ENCODE measurements around the gene DNAH9. TPM values are rescaled to one million over a fixed set of nuclear protein-coding genes. Genes with fewer than 3 reads are reported as not detected.

The DNAH9 gene
- total RNA-seq, 1 donor from 2014 or later = 0.08 TPM

DNA sequence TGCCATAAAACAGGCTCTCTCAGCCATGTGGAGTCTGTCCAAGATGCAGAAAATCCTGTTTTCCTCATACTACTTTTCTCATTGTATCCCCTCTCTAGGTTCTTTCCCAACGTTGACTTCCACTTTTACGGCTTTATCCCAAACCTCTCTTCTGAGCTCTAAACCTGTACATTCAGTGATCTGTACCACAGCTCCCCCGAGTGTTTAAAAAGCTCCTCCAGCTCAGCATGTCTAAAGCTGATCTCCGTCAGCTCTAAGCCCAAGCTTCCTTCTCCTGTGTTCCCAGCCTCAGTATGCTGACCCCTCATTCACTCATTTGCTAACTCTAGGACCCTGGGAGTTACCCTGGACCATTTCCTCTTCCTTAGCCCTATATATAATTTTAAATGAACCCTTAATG, 144.6 kb downstream of the DNAH9 start:
- Histone ChIP-seq H3K36me3 (no peaks in the 10 kb centered on the region), H3K27me3 (ENCODE audit: low read depth) (peaks cover 11% of the 10 kb centered on the region), H3K4me1 (no peaks in the 10 kb centered on the region), H3K9me3 (replicated peaks) (peaks cover 24% of the 10 kb centered on the region), H3K27ac (replicated peaks) (no peak overlapping the region), H3K4me3 (no peak overlapping the region)
- TF ChIP-seq, protein P1, sequence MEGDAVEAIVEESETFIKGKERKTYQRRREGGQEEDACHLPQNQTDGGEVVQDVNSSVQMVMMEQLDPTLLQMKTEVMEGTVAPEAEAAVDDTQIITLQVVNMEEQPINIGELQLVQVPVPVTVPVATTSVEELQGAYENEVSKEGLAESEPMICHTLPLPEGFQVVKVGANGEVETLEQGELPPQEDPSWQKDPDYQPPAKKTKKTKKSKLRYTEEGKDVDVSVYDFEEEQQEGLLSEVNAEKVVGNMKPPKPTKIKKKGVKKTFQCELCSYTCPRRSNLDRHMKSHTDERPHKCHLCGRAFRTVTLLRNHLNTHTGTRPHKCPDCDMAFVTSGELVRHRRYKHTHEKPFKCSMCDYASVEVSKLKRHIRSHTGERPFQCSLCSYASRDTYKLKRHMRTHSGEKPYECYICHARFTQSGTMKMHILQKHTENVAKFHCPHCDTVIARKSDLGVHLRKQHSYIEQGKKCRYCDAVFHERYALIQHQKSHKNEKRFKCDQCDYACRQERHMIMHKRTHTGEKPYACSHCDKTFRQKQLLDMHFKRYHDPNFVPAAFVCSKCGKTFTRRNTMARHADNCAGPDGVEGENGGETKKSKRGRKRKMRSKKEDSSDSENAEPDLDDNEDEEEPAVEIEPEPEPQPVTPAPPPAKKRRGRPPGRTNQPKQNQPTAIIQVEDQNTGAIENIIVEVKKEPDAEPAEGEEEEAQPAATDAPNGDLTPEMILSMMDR (IDR thresholded peaks at IDR 0.05; ENCODE audit: borderline replicate concordance) = peak; percentile 23
- intact Hi-C loops (cut with micrococcal nuclease) = no loop called here
- DNase-seq = no peak

- TF ChIP-seq, protein P1 (IDR thresholded peaks at IDR 0.05; ENCODE audit: borderline replicate concordance) = no peak
Observed at GRCh38 chr17:11744696-11745095, 146.4 kb downstream of the DNAH9 start.

GRCh38 chr17:11747441-11747840, 149.2 kb downstream of the DNAH9 start:
- Histone ChIP-seq H3K9me3 (replicated peaks) (peaks cover 29% of the 10 kb centered on the region), H3K4me1 (no peaks in the 10 kb centered on the region), H3K4me3 (no peak overlapping the region), H3K27ac (replicated peaks) (no peak overlapping the region), H3K27me3 (ENCODE audit: low read depth) (peaks cover 6% of the 10 kb centered on the region), H3K36me3 (no peaks in the 10 kb centered on the region)
- DNase-seq = no peak
- TF ChIP-seq, protein P1 (IDR thresholded peaks at IDR 0.05; ENCODE audit: borderline replicate concordance) = no peak
- intact Hi-C loops (cut with micrococcal nuclease) = no loop called here

More at GRCh38 chr17:11744696-11745095, 146.4 kb downstream of the DNAH9 start:
- intact Hi-C loops (cut with micrococcal nuclease) = no loop called here
- Histone ChIP-seq H3K27ac (replicated peaks) (no peak overlapping the region), H3K36me3 (no peaks in the 10 kb centered on the region), H3K9me3 (replicated peaks) (peaks cover 29% of the 10 kb centered on the region), H3K4me3 (no peak overlapping the region), H3K4me1 (no peaks in the 10 kb centered on the region), H3K27me3 (ENCODE audit: low read depth) (peaks cover 6% of the 10 kb centered on the region)
- no peak for DNase-seq

- H3K4me1 ChIP-seq = no peaks in the 10 kb centered on the region
- no peak for DNase-seq
- no peak overlapping the region for H3K4me3 ChIP-seq
- intact Hi-C loops (cut with micrococcal nuclease) = no loop called here
- no peaks in the 10 kb centered on the region for H3K36me3 ChIP-seq
- no peak overlapping the region for H3K27ac ChIP-seq (replicated peaks)
- TF ChIP-seq, protein P1 (IDR thresholded peaks at IDR 0.05; ENCODE audit: borderline replicate concordance) = no peak
- peaks cover 18% of the 10 kb centered on the region for H3K9me3 ChIP-seq (replicated peaks)
- H3K27me3 ChIP-seq (ENCODE audit: low read depth) = peaks cover 1% of the 10 kb centered on the region
Observed at GRCh38 chr17:11757815-11758214, 159.5 kb downstream of the DNAH9 start.

DNA sequence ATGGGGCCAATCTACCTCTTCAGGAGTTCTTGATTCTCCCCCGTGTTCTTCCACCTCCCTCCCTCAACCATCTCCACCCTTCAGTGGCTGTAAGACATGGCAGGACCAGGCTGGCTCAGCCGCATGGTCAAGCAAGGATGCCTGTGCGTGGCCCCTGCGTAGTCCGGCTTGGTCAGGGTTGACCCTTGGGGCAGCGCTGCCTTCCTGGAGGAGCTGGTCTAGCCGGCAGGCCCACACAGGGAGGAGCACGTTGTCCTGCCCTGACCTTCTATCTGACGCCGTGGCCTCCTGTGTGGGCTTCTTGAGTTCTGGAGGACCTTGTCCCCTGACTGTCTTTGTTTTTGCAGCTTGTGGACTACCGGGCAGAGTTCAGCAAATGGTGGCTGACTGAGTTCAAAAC, 169.8 kb downstream of the DNAH9 start:
- Histone ChIP-seq H3K27ac (replicated peaks) (no peak overlapping the region), H3K36me3 (no peaks in the 10 kb centered on the region), H3K4me3 (no peak overlapping the region), H3K27me3 (ENCODE audit: low read depth) (peaks cover 2% of the 10 kb centered on the region), H3K9me3 (replicated peaks) (peaks cover 3% of the 10 kb centered on the region), H3K4me1 (peaks cover 9% of the 10 kb centered on the region)
- TF ChIP-seq, protein P1 (IDR thresholded peaks at IDR 0.05; ENCODE audit: borderline replicate concordance) = no peak
- no peak for DNase-seq
- intact Hi-C loops (cut with micrococcal nuclease) = no loop called here
